PFSK-1 (cell line): ENCODE data around the gene DSEL.

Source experiments
- POLR2AphosphoS5 ChIP-seq: IDR thresholded peaks from 2 replicates; pipeline ENCODE4 v1.6.1; 2012; ENCODE audit warnings: low read depth, mild to moderate bottlenecking, control low read depth, low read length, moderate library complexity
- SIN3A ChIP-seq: IDR thresholded peaks from 2 replicates; pipeline ENCODE4 v1.6.1; 2012; ENCODE audit warnings: mild to moderate bottlenecking, low read length, moderate library complexity, borderline replicate concordance; ENCODE audit not compliant: insufficient read depth
- TAF1 ChIP-seq: IDR thresholded peaks from 2 replicates; pipeline ENCODE4 v1.6.1; 2012; ENCODE audit warnings: low read length, control low read depth, borderline replicate concordance; ENCODE audit not compliant: insufficient read depth
- TF ChIP-seq, protein P1 (sequence below), 2 experiments: IDR thresholded peaks; 2 replicates each; pipeline versions ENCODE4 v1.6.1 to v1.8.0; 2011 to 2012; ENCODE audit warnings: low read depth in 2 of 2, low read length in 2 of 2, control low read depth in 1 of 2, inconsistent platforms in 1 of 2, mild to moderate bottlenecking in 1 of 2, moderate library complexity in 1 of 2; ENCODE audit not compliant: insufficient read depth in 1 of 2

GRCh38 chr18:67517444-67517765 lies 885 bp upstream of the DSEL start:
- no peak for TF ChIP-seq TAF1
- TF ChIP-seq POLR2AphosphoS5 = no peak
- TF ChIP-seq, protein P1, sequence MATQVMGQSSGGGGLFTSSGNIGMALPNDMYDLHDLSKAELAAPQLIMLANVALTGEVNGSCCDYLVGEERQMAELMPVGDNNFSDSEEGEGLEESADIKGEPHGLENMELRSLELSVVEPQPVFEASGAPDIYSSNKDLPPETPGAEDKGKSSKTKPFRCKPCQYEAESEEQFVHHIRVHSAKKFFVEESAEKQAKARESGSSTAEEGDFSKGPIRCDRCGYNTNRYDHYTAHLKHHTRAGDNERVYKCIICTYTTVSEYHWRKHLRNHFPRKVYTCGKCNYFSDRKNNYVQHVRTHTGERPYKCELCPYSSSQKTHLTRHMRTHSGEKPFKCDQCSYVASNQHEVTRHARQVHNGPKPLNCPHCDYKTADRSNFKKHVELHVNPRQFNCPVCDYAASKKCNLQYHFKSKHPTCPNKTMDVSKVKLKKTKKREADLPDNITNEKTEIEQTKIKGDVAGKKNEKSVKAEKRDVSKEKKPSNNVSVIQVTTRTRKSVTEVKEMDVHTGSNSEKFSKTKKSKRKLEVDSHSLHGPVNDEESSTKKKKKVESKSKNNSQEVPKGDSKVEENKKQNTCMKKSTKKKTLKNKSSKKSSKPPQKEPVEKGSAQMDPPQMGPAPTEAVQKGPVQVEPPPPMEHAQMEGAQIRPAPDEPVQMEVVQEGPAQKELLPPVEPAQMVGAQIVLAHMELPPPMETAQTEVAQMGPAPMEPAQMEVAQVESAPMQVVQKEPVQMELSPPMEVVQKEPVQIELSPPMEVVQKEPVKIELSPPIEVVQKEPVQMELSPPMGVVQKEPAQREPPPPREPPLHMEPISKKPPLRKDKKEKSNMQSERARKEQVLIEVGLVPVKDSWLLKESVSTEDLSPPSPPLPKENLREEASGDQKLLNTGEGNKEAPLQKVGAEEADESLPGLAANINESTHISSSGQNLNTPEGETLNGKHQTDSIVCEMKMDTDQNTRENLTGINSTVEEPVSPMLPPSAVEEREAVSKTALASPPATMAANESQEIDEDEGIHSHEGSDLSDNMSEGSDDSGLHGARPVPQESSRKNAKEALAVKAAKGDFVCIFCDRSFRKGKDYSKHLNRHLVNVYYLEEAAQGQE (IDR thresholded peaks at IDR 0.05; ENCODE audit: insufficient read depth in 1 of 2, low read depth in 2 of 2, low read length in 2 of 2) = no peak
- no peak for TF ChIP-seq SIN3A
